Measurements from ENCODE around the gene ZNF638. TPM values are rescaled to one million over a fixed set of nuclear protein-coding genes. Genes with fewer than 3 reads are reported as not detected.

Gene ZNF638
- total RNA-seq, 1 donor from 2014 or later = 91.7 TPM

- H4K20me1 ChIP-seq (ENCODE audit: insufficient read depth, low read length) = no peaks in the 10 kb centered on the region
- no peak for TF ChIP-seq EZH2 (IDR thresholded peaks at IDR 0.05; ENCODE audit: insufficient read depth, low read length)
- TF ChIP-seq, protein P1, sequence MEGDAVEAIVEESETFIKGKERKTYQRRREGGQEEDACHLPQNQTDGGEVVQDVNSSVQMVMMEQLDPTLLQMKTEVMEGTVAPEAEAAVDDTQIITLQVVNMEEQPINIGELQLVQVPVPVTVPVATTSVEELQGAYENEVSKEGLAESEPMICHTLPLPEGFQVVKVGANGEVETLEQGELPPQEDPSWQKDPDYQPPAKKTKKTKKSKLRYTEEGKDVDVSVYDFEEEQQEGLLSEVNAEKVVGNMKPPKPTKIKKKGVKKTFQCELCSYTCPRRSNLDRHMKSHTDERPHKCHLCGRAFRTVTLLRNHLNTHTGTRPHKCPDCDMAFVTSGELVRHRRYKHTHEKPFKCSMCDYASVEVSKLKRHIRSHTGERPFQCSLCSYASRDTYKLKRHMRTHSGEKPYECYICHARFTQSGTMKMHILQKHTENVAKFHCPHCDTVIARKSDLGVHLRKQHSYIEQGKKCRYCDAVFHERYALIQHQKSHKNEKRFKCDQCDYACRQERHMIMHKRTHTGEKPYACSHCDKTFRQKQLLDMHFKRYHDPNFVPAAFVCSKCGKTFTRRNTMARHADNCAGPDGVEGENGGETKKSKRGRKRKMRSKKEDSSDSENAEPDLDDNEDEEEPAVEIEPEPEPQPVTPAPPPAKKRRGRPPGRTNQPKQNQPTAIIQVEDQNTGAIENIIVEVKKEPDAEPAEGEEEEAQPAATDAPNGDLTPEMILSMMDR (IDR thresholded peaks at IDR 0.05; ENCODE audit: insufficient read depth, low read depth, low read length) = no peak
- no peaks in the 10 kb centered on the region for H3K36me3 ChIP-seq (ENCODE audit: insufficient read depth, low read length)
- H3K27me3 ChIP-seq (ENCODE audit: insufficient read depth, low read length) = no peaks in the 10 kb centered on the region
- Mint-ChIP-seq H3K27me3 (ENCODE audit: low read depth, unreplicated experiment) (peaks cover 3% of the 10 kb centered on the region), H3K36me3 (ENCODE audit: low read depth, unreplicated experiment) (peaks cover 43% of the 10 kb centered on the region), H3K9me3 (ENCODE audit: unreplicated experiment) (peaks cover 5% of the 10 kb centered on the region), H3K4me3 (ENCODE audit: unreplicated experiment) (no peak overlapping the region), H3K4me1 (ENCODE audit: low read depth, unreplicated experiment) (peaks cover 10% of the 10 kb centered on the region), H3K27ac (ENCODE audit: unreplicated experiment) (no peak overlapping the region)
- H2AFZ ChIP-seq (ENCODE audit: low read depth, low read length) = no peak overlapping the region
- H3K4me1 ChIP-seq (ENCODE audit: insufficient read depth, low read length) = no peaks in the 10 kb centered on the region
- no peaks in the 10 kb centered on the region for H3K9me3 ChIP-seq (ENCODE audit: insufficient read depth, low read depth, low read length)
- no peak for DNase-seq (ENCODE audit: low read depth)
- H3K4me3 ChIP-seq (ENCODE audit: insufficient read depth, low read depth, low read length) = no peak overlapping the region
- no peak overlapping the region for H3K9ac ChIP-seq (ENCODE audit: low read length)
- no peak overlapping the region for H3K27ac ChIP-seq (ENCODE audit: low read depth, low read length)
- no peaks in the 10 kb centered on the region for H3K79me2 ChIP-seq (ENCODE audit: insufficient read depth, low read length)
- no peak overlapping the region for H3K4me2 ChIP-seq (ENCODE audit: low read length)
- FAIRE-seq = no peak
Measured at GRCh38 chr2:71482055-71482454, 150.5 kb downstream of the ZNF638 start.

GRCh38 chr2:71483246-71483645, 151.7 kb downstream of the ZNF638 start:
- Histone ChIP-seq H3K79me2 (ENCODE audit: insufficient read depth, low read length) (no peaks in the 10 kb centered on the region), H3K9me3 (ENCODE audit: insufficient read depth, low read depth, low read length) (no peaks in the 10 kb centered on the region), H3K27me3 (ENCODE audit: insufficient read depth, low read length) (peaks cover under 1% of the 10 kb centered on the region), H3K36me3 (ENCODE audit: insufficient read depth, low read length) (no peaks in the 10 kb centered on the region), H3K4me1 (ENCODE audit: insufficient read depth, low read length) (no peaks in the 10 kb centered on the region), H4K20me1 (ENCODE audit: insufficient read depth, low read length) (no peaks in the 10 kb centered on the region), H3K4me3 (ENCODE audit: insufficient read depth, low read depth, low read length) (no peak overlapping the region), H3K9ac (ENCODE audit: low read length) (no peak overlapping the region), H3K4me2 (ENCODE audit: low read length) (no peak overlapping the region), H3K27ac (ENCODE audit: low read depth, low read length) (no peak overlapping the region), H2AFZ (ENCODE audit: low read depth, low read length) (no peak overlapping the region)
- Mint-ChIP-seq H3K4me1 (ENCODE audit: low read depth, unreplicated experiment) (peaks cover 6% of the 10 kb centered on the region), H3K36me3 (ENCODE audit: low read depth, unreplicated experiment) (peaks cover 43% of the 10 kb centered on the region), H3K27ac (ENCODE audit: unreplicated experiment) (no peak overlapping the region), H3K27me3 (ENCODE audit: low read depth, unreplicated experiment) (peaks cover 3% of the 10 kb centered on the region), H3K9me3 (ENCODE audit: unreplicated experiment) (peaks cover 5% of the 10 kb centered on the region), H3K4me3 (ENCODE audit: unreplicated experiment) (no peak overlapping the region)
- TF ChIP-seq, protein P1 (IDR thresholded peaks at IDR 0.05; ENCODE audit: insufficient read depth, low read depth, low read length) = no peak
- no peak for TF ChIP-seq EZH2 (IDR thresholded peaks at IDR 0.05; ENCODE audit: insufficient read depth, low read length)
- DNase-seq (ENCODE audit: low read depth) = no peak
- FAIRE-seq = no peak

GRCh38 chr2:71484354-71484753, 152.8 kb downstream of the ZNF638 start:
- H3K79me2 ChIP-seq (ENCODE audit: insufficient read depth, low read length) = no peaks in the 10 kb centered on the region
- no peak overlapping the region for H3K4me3 ChIP-seq (ENCODE audit: insufficient read depth, low read depth, low read length)
- H3K27ac ChIP-seq (ENCODE audit: low read depth, low read length) = no peak overlapping the region
- no peaks in the 10 kb centered on the region for H3K9me3 ChIP-seq (ENCODE audit: insufficient read depth, low read depth, low read length)
- peaks cover 6% of the 10 kb centered on the region for H3K4me1 Mint-ChIP-seq (ENCODE audit: low read depth, unreplicated experiment)
- peaks cover 4% of the 10 kb centered on the region for H3K27me3 Mint-ChIP-seq (ENCODE audit: low read depth, unreplicated experiment)
- H3K4me2 ChIP-seq (ENCODE audit: low read length) = no peak overlapping the region
- no peaks in the 10 kb centered on the region for H3K36me3 ChIP-seq (ENCODE audit: insufficient read depth, low read length)
- H3K27me3 ChIP-seq (ENCODE audit: insufficient read depth, low read length) = peaks cover 2% of the 10 kb centered on the region
- DNase-seq (ENCODE audit: low read depth) (no peak), FAIRE-seq (no peak)
- H3K27ac Mint-ChIP-seq (ENCODE audit: unreplicated experiment) = no peak overlapping the region
- H2AFZ ChIP-seq (ENCODE audit: low read depth, low read length) = no peak overlapping the region
- H3K36me3 Mint-ChIP-seq (ENCODE audit: low read depth, unreplicated experiment) = peaks cover 46% of the 10 kb centered on the region
- H4K20me1 ChIP-seq (ENCODE audit: insufficient read depth, low read length) = no peaks in the 10 kb centered on the region
- TF ChIP-seq, protein P1 (IDR thresholded peaks at IDR 0.05; ENCODE audit: insufficient read depth, low read depth, low read length) = no peak
- no peak for TF ChIP-seq EZH2 (IDR thresholded peaks at IDR 0.05; ENCODE audit: insufficient read depth, low read length)
- H3K9ac ChIP-seq (ENCODE audit: low read length) = no peak overlapping the region
- no peak overlapping the region for H3K4me3 Mint-ChIP-seq (ENCODE audit: unreplicated experiment)
- peaks cover 3% of the 10 kb centered on the region for H3K9me3 Mint-ChIP-seq (ENCODE audit: unreplicated experiment)
- H3K4me1 ChIP-seq (ENCODE audit: insufficient read depth, low read length) = no peaks in the 10 kb centered on the region
